DMS79 treated with DMSO at 0.1 percent for 48 hours (cell line): ENCODE results near the gene HLX.

ENCODE experiments used
- DNase-seq: peaks from one replicate; lab custom pipeline; 2025; lab: John Stamatoyannopoulos, UW

Gene HLX

DNA sequence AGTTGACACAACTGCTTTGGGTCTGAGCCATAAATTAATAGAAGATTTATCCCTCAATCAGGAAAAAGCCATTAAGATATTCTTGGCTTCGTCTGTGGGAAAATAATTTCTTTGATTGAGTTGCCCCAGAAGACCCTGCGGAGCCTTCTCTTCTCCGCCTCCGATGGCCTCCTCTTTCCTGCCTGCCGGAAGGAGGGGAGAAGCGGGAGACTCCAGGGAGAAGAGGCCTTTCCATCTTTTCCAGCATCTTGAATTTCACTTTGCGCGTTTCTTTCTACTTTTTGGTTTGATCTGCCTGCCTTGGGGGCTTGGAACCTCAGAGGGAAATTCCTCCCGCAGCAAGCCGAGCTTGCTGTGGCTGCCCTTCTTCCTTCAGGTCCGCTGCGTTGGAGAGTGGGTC lies 16.8 kb downstream of the HLX start:
- DNase-seq = no peak

DNA sequence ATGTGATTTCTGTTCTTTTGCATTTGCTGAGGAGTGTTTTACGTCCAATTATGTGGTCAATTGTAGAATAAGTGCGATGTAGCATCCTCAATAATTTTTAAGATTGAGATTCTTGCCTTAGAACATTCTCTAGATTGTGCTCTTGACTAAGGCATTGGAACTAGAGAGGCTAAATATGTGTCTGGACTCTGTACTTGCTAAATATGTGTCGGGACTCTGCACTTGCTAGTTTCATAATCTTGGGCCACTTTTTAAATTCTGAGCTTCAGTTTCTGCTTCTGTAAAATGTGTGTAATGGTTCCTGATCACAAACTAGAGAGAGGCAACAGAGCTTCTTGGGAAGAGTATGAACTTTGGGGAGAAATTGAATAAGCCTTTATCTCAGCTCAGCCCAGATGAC lies 21.6 kb downstream of the HLX start:
- no peak for DNase-seq

DNA sequence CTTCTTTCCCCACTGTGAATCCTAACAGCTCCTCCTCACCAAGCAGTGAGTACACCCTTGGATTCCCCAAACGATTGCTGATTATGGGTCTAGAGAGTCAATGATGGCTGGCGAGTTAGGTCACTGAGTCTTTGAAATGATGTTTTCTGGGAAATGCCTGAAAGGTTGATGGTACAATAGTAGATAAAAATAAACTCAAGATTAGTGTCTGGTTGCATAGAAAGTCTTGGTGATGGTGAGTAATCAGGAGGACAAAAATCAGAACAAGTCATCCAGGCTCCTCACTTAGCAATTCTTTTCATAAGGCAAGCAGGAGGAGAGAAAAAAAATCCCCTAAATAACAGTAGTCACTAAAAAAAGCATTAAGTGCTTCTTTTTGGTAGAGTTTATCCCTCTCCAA lies 22.6 kb downstream of the HLX start:
- DNase-seq = no peak

DNA sequence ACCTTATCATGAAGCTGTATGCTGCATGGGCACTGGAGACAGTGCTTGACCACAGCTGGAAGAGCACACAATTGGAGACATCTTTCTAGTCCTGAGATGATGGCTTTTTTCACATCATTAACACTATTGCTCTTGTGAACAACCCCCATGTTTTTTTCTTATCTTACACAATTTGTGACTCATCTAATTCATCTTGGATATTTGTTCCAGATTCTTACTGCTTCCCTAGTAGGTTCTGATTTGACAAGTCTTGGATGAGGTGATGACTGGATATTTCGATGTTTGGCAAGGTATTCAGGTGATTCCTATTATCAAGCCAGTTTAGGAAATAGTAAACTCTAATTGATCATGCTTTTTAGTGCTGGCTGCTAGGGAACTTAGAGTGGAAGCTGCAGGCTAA lies 23.7 kb downstream of the HLX start:
- no peak for DNase-seq

DNA sequence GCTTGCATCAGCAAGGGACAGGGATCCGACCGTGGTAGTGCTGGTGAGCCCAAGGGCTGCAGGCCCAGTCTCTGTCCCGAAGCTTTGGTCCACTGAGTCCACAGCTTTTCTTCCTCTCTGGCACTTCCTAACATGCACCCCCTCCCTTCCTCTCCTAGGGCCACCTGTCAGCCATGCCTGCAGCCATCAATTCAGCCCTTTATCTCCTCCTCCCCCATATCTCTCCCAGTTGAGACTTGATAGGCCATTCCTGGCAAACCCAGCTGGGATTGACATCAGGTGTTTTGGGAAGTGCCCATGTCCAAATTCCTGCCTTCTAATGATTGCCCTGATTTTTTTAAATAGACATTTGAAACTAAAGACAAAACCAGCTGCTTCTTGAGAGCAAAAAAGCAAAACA lies 25.6 kb downstream of the HLX start:
- DNase-seq = no peak

DNA sequence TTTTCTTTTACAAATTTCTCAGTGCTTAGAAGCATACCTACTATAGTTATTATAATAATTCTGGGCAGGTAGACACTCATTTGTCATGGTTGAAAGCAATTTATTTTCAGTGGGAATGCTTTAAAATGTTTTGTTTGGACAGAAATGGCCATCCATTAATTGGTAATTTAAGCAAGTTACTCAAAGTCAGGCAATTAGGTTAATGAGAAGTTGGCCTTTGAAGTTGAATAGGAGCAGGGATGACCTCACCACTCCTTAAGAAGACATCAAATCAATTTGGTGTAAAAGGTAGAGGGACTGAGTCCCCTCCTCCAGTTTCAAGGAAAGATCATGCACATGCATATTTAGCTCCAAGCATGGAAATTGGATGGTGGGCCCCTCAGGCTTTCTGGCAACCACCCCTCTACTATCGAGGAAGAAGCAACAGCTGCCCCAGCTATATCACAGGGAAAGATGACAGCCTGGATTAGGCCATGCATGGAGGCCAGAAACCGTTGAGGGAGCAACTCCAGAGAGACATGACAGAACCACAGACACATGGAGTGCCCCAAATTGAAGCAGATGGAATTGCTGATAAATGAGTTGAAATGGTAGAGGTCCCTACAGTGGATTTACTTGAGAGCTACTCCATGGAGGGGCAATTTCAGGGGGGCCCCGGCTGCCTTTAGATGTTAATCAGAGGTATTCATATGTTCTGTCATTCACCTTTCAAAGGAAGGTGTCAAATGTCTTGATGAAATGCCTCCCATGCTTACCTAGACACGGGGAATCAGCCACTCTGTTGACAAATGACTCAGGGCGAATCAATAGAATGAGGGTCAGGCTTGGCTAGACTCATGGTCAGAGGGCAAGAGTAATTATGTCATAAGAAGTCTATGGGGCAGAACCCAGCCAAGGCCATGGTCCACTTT lies 26.7 kb downstream of the HLX start:
- no peak for DNase-seq

DNA sequence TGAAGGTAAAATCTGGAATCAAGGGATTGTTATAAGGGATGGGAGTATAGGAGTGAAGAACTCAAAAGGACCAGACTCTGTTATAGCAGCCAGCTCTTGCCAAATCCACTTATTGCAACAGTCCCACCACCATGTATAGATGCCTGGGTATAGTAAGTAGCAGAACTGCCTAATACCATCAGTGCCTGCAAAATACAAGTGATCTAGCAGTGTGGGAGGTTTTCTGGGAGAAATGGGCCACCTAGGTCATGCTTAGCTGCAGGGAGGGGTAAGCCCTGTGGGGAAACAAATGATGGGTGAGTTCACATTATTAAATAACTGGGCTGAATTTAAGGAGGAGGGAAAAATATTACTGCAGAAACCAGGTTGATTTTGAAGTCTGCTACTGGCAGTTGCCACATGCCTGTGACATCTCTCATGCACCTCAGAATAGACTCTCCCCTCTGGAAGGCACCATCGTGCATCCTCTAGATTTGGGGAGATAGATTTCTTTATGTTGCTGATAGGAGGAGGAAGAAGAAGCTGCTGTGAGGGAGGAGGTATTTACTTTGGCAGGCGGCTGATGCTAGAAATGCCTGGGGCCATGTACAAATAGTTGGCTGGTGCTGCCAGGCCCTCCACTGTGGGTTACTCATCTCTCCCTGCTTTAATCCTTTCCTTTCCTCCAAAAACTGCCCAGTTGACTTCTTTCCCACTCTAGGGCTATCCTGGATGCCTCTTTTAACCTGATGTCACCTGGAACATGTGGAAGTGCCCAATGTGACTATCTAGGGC lies 27.5 kb downstream of the HLX start:
- no peak for DNase-seq

DNA sequence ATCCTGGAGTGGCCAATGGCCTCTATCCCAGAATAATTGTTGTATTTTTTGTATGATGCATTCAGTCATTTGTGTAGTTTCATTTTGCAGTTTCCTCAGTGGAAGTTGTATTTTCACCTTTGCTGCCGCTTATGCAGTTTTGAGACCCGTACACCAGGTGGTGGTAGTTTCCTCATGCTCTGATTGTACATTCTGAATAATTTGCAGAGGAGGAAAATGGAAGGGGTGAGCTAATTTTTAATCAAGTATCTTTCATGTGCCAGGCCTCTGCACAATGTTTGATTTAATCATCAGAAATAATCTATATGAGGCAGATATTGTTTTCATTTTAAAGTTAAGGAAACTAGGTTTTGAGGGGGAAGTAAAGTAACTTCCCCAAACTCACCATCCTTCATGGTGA lies 29.5 kb downstream of the HLX start:
- no peak for DNase-seq

DNA sequence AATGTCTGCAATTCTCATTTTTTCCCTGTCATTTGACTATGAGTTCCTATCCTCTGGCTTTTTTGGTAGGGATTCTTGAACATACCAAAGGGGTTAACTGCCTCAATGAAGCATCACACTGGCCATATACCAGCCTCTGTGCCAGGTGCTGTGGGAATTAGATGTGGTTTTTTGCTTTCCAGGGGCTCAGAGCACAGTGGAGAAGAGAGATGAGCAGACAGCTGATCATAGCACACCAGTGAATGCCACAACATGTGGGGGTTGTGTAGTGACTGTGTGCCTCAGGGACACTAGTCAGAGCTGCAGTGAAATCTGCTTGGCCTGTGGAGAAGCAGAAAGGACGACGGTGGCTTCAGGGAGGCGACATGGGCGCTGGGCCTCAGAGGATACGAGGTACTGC lies 30.8 kb downstream of the HLX start:
- no peak for DNase-seq

DNA sequence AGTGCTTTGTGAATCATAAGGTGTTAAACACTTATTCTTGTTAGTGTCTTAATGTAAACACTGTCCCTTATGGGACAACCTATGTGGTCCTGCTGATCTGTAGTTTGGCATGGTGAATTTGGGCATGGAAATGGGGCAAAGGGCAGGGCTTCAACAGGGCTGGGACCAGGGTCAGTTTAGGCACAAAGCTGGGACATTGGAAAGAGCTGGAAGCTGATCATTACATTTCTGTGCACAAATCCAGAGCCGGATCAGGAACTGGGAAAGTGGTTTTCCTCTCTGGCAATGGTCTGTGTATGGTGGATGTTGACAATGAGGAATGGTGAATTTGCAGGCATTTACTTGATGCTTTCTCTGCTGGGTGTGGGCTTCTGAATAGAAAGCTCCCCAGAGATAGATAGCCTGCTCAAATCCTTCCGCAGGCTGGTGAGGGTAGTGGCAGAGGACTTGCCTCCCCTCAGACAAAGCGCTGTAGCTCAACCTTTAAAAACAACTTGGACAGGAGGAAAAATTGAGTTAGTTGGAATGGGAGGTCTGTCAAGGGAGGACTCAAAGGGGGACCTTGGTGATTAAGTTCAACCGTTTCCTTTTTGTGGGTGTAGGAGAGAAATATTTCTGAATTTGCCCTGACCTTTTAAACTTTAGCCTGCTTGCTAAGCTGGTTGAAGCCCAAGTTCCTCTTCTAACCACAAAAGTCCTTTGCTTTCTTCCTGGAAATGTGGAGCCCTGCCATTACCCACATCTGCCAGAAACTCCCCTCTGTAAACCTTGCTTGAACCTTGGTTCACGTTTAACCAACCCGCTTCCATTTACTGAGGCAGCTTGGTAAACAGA lies 35.3 kb downstream of the HLX start:
- DNase-seq = no peak

DNA sequence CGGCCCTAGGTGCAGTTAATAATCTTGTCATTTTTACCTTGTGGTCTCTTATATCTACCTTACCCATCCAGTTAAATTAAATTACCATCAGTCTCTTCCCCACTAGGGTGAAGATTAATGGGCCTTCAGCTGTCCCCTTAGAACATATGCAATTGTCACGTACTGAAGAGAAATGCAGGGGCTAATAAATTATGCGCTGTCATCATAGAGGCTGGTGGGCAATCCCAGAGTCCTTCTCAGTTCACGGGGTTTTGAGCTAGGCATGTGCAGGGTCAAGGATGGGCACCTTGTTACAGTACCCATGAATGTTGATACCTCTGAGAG lies 35.8 kb downstream of the HLX start:
- DNase-seq = no peak

DNA sequence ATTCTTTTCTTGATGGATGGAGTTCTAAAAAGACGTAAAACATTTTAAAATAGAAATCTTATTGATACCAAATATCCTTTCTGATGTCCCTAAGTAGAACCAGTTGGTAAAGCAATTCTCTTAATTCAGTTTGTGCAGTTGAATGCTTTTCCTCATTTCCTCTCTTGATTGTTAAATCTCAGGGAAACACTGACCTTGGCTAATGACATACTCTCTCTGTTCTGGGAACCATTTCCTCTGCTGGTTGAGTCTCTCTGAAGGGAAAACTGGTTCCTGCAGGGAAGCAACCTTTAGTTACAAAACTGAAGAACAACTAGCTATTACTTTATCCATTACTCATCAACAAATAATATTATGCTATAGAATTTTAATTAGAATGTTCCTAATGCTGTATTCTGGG lies 36.7 kb downstream of the HLX start:
- DNase-seq = no peak

DNA sequence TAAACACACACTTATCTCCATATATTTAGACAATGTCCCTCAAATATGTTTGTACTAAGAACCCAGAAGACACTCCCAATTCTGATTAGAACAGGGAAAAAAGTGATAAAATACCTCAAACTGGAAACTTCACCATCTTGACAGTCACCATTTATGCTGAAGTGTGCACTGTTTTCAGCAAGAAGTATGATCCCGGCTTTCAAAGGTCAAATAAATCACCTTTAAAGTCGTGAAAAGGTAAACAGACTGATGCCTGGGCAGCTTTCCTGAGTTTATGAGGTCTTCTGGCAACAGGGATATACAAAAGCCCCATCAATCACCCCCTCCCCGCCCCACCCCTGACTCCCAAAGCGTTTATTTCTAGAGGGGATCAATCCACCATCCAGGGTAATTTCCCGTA lies 37.9 kb downstream of the HLX start:
- DNase-seq = no peak

DNA sequence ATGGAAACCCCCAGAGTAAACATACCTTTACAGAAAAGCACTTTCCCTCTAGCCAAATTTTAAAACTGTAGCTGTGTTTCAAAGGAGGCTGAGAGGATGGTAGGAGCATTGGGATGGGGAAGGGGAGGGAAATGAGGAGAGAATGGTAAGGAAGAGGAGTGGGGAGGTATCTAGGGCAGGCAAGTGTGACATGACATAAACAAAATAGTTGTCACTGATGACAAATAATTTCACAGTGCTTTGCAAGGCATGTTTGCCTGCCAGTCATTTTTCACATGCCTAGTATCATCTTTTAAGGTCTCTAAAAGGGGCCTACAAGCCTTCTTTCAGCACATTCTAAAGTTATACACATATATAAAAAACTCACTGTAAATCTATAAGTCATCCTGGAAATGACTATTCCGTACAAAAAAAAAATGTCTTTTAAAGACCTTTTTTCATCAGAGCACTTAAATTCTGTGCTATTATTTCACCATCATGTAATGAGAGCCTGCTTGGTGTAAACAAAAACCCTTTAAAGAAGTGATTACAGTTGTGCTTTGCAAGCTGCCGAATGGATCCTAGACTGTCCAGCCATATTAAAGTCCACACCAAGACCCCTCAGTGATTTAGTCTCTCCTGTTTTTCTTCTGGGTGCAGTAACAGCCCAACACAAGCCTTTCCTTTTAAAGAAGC lies 38.4 kb downstream of the HLX start:
- no peak for DNase-seq

DNA sequence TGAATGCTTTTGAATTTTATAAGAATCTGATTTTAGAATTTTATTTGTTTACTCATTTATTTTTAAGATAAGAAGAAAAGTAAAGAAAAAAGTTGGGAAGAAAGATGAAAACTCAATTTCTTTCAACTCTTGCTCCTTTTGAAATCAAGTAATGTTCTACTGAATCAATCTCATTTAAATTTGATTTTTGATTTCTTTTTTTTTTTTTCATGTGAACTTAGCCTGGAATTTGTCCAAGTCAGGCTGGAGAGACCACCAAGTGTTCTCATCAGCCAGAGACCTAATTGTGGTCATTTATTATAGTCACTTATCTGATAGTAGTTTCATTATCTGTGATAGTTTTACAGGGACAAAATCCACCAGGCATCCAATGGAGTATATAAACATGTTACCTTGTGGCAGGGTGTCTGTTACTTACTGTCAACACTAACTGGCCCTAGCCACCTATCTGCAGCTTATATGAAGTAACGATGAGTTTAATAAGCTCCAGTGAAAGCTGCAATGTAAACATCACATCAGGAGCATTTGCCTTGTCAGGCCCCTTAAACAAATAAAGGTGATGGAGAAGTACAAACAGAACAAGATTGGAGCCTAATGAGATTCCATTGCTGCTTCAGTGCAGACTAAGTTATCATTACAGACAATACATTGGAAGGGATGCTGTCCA lies 39.2 kb downstream of the HLX start:
- DNase-seq = no peak

DNA sequence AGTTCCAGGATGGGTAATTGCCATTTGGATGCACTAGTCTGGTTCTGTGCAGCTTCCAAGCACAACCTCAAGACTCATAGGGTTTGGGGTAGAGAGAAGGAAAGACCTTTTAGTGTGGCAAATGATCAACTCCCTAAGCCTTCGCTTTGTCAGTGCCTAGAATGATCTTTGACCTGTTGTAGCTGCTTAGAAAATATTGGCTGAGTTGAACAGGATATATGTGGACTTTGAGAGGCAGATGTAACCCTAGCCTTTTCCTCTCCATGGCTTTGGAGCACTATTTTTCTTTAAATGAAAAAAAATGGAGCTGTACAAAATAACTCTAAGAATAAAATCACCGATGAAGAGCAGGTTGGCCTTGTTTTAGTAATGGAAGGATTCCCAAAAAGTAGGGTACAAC lies 41.7 kb downstream of the HLX start:
- DNase-seq = no peak

DNA sequence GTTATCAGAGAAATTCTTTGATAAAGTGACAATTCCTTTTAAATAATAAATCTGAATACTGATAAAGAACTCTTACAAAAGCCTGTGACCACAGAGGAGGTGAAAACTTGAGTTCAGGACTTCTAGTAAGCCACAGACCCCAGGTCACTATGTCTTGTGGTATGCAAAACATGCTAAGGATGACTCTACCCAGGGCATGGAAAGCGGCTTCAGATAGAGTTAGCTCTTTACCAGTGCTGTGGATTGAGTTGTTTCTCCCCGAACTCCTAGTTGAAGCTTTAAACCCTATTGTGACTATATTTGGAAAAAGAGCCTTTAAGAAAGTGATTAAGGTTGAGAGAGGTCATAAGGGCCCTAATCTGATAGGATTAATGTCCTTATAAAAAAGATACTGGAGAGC lies 42.3 kb downstream of the HLX start:
- DNase-seq = no peak

DNA sequence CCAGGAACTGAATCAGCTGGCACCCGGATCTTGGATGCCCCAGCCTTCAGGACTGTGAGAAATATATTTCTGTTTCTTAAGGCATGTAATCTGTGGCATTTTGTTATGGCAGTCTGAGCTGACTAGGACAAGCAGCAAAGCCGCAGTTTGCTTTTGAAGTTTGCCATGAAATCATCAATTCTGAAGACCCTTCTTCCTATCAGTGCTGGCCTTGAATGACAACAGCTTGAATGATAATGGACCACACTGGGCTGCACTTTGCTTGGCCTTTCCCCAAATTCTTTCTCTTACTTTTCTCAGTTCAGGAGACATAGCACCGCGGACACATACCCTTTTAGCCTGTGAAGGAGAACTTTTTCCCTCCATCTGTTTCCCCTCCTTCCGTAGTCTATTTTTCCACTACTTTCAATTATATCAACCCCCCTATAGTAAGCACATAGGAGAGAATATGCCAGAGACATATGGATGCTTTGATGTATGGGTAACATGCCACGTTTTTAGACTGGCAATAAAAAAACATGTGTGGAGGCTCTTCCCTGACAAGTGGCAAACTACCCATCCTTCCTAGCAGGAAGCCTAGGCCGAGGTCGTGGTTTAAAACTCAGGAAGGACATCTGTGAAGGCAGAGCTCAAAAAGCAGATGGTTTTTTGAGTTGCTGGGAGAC lies 42.9 kb downstream of the HLX start:
- no peak for DNase-seq

DNA sequence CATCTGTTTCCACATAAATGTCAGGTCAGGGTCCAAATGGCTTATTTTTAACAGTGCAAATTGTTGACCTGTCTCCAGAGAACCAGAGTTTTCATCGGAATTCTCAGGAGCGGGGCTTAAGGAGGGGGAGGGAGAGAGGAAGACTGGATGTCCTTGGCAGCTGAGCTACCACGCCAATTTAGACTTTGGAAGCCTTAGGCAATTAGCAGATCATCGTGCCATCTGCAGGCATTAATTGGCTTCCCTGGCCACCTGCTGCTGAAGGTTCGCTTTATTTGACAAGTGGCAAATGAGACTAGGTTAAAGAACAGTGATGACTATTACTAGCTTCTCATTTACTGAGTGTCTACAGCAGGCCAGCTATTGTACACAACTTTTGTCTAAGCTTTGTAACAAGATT lies 43.7 kb downstream of the HLX start:
- DNase-seq = no peak

DNA sequence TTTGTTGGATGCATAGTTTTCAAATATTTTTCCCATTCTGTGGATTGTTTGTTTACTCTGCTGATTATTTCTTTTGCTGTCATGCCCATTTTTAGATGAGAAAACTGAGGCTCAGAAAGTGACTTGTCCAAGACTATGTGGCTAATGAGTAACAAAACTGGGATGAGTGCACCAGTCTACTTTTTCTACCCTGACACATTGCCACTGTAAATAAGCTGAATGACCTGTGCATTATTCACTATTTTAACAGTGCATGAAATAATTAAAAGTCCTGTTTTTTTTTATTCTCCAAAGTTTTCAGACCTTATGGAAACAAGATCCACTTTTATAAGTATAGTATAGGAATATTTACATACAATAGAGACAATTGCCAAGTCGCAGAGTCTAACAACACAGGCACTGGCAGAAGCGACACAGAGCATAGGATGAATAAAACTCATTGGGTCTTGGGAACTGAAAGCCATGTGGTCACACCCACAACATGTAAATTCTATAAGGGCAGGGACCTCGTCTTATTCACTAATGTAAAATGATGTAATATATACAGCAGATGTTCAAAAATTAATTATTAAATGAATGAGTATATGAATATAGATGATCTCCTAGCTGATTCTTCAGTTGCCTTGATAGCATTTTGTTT lies 45.2 kb downstream of the HLX start:
- no peak for DNase-seq

DNA sequence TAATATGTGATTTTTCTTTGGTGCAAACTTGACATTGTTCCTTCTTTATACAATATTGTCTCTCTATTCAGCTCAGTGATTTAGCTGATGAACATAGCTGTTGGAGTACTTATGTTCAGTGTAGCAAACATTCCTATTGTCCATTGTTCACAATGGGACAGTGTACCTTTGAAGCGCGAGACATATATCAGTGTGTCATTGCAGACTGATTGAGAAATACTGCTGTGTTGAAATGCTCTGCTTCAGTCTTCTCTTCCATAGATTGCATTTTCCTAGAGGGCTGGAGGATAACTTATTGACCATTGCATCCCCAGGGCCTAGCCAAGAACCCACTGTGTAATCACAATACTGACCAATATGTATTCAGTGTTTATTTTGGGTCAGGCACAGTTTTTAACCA lies 46.5 kb downstream of the HLX start:
- no peak for DNase-seq
